ENCODE data around the gene BMERB1. TPM values are rescaled to one million over a fixed set of nuclear protein-coding genes. Genes with fewer than 3 reads are reported as not detected.

The BMERB1 gene
- total RNA-seq, 2 donors from 2014 or later: 55.0 to 55.3 TPM

- no peak for TF ChIP-seq CTCF (IDR thresholded peaks at IDR 0.05)
- DNase-seq (ENCODE audit: low spot score): peak; percentile 4
- no peaks in the 10 kb centered on the region for H3K27me3 ChIP-seq
- no peaks in the 10 kb centered on the region for H3K36me3 ChIP-seq
- H3K9me3 ChIP-seq: no peaks in the 10 kb centered on the region
- H3K4me1 ChIP-seq: peaks cover 0 to 8% of the 10 kb centered on the region in 2 donors
- no peak overlapping the region for H3K4me3 ChIP-seq
- no peak overlapping the region for H3K27ac ChIP-seq
Observed at GRCh38 chr16:15484662-15485061, 50.3 kb downstream of the BMERB1 start.

GRCh38 chr16:15485175-15485574, 50.8 kb downstream of the BMERB1 start:
- no peak for TF ChIP-seq CTCF (IDR thresholded peaks at IDR 0.05)

GRCh38 chr16:15486661-15487060, 52.3 kb downstream of the BMERB1 start:
- Histone ChIP-seq H3K27ac (no peak overlapping the region), H3K27me3 (no peaks in the 10 kb centered on the region), H3K9me3 (no peaks in the 10 kb centered on the region), H3K4me3 (no peak overlapping the region), H3K36me3 (no peaks in the 10 kb centered on the region), H3K4me1 (peaks cover 0 to 17% of the 10 kb centered on the region in 2 donors)
- no peak for DNase-seq (ENCODE audit: low spot score)
- no peak for TF ChIP-seq CTCF (IDR thresholded peaks at IDR 0.05)

More at GRCh38 chr16:15485175-15485574, 50.8 kb downstream of the BMERB1 start:
- H3K27ac ChIP-seq: no peak overlapping the region
- H3K27me3 ChIP-seq: no peaks in the 10 kb centered on the region
- peak; percentile 34 for DNase-seq (ENCODE audit: low spot score)
- no peaks in the 10 kb centered on the region for H3K36me3 ChIP-seq
- H3K9me3 ChIP-seq: no peaks in the 10 kb centered on the region
- H3K4me1 ChIP-seq: peaks cover 0 to 14% of the 10 kb centered on the region in 2 donors
- H3K4me3 ChIP-seq: no peak overlapping the region

- no peak overlapping the region for H3K27ac ChIP-seq
- H3K9me3 ChIP-seq: no peaks in the 10 kb centered on the region
- H3K36me3 ChIP-seq: no peaks in the 10 kb centered on the region
- no peak for DNase-seq (ENCODE audit: low spot score)
- H3K27me3 ChIP-seq: no peaks in the 10 kb centered on the region
- no peak overlapping the region for H3K4me3 ChIP-seq
- peaks cover 0 to 17% of the 10 kb centered on the region in 2 donors for H3K4me1 ChIP-seq
- no peak for TF ChIP-seq CTCF (IDR thresholded peaks at IDR 0.05)
Observed at GRCh38 chr16:15487336-15488284, 53.2 kb downstream of the BMERB1 start.

GRCh38 chr16:15489016-15489415, 54.6 kb downstream of the BMERB1 start:
- no peak for TF ChIP-seq CTCF (IDR thresholded peaks at IDR 0.05)
- no peaks in the 10 kb centered on the region for H3K36me3 ChIP-seq
- no peak overlapping the region for H3K4me3 ChIP-seq
- peaks cover 0 to 24% of the 10 kb centered on the region in 2 donors for H3K4me1 ChIP-seq
- no peak for DNase-seq (ENCODE audit: low spot score)
- peak overlapping the region; percentile 78 to 79 for H3K27ac ChIP-seq
- no peaks in the 10 kb centered on the region for H3K9me3 ChIP-seq
- H3K27me3 ChIP-seq: no peaks in the 10 kb centered on the region
